Fibroblast of pulmonary artery (primary cell): ENCODE data around the gene PEAR1.
"Not testable (repeated sequence)": the region's sequence is repeated elsewhere in the genome, so short reads cannot be mapped to it uniquely, and the experiment has no call there.

Source experiments
- DNase-seq: peaks from one replicate; pipeline ENCODE4 v3.0.0-alpha.2; 2010; ENCODE audit warnings: low read depth
- H3K4me3 ChIP-seq: replicated peaks from 2 replicates; pipeline ENCODE4 v1.5.1; 2011; ENCODE audit warnings: low read depth, mild to moderate bottlenecking, control low read depth, low read length, moderate library complexity
- TF ChIP-seq, protein P1 (sequence below): IDR thresholded peaks from 2 replicates; pipeline ENCODE4 v1.5.1; 2011; ENCODE audit warnings: mild to moderate bottlenecking, control low read depth, low read length, inconsistent platforms; ENCODE audit errors: missing control alignments

PEAR1 gene

DNA sequence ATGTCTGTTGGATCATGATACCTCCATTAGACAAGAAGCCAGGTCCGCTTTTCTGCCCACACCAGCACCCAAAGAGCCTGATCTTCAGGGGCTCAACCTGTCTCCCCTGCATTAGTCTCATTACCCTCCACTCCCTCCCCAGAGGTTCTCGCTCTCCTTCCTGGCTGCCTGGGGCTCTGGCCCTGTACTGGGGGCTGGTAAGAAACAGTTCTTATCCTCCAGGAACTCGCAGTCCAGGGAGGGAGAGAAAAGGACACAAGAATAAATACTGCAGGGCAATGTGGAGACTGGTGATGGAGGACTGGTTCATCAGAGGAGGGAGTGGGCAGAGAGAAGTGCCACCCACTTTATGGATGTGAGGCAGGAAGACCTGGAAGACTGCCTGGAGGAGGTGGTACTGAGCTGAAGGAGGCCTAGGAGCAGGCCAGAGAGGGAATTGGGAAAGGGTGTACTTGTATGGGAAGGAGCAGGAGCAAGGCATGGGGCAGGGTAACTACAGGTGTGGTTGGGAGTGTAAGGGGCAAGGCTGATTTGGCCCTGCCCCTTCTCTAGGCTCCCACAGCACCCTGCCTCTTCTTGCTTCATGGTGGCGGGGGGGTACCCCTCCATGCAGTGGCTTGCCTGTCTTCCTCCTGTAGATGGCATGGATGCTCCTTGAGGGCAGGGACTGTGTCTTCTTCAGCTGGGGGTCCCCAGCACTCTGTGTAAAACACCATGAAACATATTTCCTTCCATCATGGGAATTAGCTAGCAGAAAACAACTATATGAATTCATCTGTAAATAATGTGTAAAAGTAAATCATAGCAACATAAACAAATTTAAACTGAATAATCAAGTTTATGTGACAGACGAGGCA, 31.9 kb downstream of the PEAR1 start:
- H3K4me3 ChIP-seq, result no peak overlapping the region
- TF ChIP-seq, protein P1, sequence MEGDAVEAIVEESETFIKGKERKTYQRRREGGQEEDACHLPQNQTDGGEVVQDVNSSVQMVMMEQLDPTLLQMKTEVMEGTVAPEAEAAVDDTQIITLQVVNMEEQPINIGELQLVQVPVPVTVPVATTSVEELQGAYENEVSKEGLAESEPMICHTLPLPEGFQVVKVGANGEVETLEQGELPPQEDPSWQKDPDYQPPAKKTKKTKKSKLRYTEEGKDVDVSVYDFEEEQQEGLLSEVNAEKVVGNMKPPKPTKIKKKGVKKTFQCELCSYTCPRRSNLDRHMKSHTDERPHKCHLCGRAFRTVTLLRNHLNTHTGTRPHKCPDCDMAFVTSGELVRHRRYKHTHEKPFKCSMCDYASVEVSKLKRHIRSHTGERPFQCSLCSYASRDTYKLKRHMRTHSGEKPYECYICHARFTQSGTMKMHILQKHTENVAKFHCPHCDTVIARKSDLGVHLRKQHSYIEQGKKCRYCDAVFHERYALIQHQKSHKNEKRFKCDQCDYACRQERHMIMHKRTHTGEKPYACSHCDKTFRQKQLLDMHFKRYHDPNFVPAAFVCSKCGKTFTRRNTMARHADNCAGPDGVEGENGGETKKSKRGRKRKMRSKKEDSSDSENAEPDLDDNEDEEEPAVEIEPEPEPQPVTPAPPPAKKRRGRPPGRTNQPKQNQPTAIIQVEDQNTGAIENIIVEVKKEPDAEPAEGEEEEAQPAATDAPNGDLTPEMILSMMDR, result no peak
- no peak for DNase-seq

DNA sequence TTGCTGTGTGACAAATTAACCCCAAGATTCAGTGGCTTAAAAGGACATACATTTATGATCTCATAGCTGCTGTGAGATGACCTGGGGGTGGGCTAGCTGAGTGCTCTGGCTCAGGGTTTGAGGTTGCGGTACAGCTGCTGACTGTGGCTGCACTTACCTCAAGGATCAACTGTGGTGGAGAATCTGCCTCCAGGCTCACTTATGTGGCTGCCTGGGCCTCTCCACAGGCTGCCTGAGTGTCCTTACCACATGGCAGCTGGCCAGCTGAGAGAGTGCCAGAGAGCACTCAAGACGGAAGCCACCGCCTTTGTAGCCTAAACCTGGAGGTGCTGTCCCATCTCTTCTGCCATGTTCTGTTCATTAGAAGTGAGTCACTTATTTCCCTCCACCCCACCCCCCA, 32.7 kb downstream of the PEAR1 start:
- no peak overlapping the region for H3K4me3 ChIP-seq
- DNase-seq, result peak; percentile 43
- TF ChIP-seq, protein P1, result no peak

DNA sequence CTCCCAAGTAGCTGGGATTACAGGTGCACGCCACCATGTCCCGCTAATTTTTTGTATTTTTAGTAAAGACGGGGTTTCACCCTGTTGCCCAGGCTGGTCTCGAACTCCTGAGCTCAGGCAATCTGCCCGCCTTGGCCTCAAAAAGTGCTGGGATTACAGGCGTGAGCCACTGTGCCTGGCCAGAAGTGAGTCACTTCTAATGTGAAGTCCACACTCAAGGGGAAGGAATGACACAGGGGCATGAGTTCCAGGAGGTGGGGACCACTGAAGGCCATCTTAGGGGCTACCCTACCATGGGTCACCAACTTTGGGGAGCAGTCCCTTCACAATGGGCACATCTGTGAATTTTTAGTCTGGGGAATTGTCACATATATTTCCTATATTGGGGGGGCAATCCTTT, 33.2 kb downstream of the PEAR1 start:
- not testable (repeated sequence) for H3K4me3 ChIP-seq, DNase-seq

DNA sequence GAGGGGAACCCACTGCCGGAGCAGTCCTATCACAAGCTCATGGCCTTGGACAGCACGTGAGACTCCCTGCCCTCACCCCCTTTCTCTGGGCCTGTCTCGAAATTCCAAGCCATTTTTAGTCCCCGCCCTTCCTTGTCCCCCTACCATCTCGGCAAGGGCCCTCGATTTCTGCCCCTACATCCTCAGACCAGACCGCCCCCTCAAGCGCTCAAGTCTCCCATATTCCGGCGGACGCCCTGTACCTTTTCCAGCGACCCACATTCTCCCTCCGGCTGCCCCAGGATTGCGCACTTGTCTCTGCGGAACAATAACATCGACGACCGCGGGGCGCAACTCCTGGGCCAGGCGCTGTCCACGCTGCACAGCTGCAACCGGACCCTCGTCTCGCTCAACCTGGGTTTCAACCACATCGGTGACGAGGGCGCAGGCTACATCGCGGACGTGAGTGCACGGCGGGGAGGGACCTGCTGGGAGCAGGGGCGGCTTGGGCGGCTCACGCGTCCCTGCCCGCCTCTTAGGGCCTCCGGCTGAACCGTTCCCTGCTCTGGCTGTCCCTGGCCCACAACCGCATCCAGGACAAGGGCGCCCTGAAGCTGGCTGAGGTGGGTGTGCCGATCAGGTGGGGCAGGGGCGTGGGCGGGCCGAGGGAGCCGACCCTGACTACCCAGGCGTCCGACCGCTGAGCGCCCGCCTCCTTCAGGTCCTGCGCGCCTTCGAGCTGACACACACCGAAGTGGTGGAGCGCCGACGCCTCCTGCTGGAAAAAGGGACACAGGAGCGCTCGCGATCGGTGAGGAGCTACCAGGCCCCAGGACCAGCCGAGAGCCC, 33.9 kb downstream of the PEAR1 start:
- DNase-seq, result peak; percentile 74
- TF ChIP-seq, protein P1, result peak; percentile 62
- H3K4me3 ChIP-seq, result peak overlapping the region; percentile 42

DNA sequence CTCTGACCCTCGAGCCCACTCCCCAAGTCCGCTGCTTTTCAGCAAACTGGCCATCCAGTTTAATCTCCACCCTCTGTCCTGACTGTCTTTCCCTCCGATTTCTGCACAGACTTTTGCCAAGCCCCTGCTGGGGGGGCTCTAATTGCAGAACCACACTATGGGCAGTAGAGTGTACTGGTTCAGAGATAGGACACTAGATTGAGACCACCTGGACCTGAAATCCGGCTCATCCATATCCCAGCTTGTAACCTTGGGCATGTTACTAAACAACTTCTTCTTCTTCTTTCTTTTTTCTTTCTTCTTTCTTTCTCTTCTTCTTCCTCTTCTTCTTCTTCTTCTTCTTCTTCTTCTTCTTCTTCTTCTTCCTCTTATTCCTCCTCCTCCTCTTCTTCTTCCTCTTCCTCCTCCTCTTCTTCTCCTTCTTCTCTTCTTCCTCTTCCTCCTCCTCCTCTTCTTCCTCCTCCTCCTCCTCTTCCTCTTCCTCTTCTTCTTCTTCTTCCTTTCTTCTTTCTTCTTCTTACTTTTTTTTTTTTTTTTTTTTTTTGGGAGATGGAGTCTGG, 34.6 kb downstream of the PEAR1 start:
- TF ChIP-seq, protein P1, result no peak
- H3K4me3 ChIP-seq, result no peak overlapping the region
- DNase-seq, result no peak

DNA sequence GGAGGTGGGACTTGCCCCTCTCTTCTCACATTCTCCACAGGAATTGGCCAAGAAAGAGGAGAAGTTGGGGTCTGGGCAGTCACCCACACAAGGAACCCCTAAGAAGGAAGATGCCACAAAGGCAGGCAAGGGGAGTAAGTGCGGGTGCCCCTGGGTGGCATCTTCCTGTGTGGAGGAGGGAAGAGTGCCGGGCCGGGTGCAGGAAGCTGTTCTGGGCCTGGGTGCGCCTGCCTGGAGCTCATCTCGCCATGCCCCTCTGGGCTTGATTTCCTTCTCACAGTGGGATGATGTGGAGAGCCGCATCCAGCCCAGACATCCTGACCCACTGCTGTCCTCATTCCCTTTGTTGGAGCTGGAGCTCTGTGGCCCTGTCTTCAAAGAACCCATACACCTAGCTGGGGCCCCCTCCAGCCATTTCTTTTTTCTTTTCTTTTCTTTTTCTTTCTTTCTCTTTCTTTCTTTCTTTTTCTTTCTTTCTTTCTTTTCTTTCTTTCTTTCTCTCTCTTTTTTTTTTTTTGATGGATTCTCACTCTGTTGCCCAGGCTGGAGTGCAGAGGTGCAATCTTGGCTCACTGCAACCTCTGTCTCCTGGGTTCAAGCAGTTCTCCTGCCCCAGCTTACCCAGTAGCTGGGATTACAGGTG, 36.2 kb downstream of the PEAR1 start:
- TF ChIP-seq, protein P1, result no peak
- no peak overlapping the region for H3K4me3 ChIP-seq
- DNase-seq, result no peak

DNA sequence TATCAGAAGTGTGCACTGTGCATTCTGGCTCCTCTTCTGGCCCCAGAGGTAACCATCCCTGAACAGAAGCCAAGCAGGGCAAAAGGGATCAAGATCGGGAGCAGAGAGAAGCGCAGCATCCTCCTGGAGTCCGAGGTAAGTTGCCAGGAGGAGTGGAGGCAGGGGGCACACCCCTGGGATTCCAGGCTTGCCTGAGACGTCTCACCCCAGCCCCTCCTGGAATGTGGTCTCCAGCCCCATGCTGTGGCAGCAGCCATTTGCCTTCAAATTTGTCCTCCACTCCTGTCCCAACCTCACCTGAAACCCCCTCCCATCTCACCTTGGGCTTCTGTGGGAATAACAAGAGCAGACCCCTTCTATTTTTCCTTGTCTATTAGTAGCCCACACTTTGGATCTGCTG, 37.0 kb downstream of the PEAR1 start:
- H3K4me3 ChIP-seq, result no peak overlapping the region
- TF ChIP-seq, protein P1, result no peak
- no peak for DNase-seq
